HG02885 (cell line): ENCODE data around the gene PPP1R2C.

Experiments
- ATAC-seq: cut with Tn5 transposase; IDR thresholded peaks from one replicate; pipeline ENCODE4 v1.9.1; 2021; ENCODE audit warnings: mild to moderate bottlenecking; ENCODE audit not compliant: unreplicated experiment, poor library complexity

The PPP1R2C gene

DNA sequence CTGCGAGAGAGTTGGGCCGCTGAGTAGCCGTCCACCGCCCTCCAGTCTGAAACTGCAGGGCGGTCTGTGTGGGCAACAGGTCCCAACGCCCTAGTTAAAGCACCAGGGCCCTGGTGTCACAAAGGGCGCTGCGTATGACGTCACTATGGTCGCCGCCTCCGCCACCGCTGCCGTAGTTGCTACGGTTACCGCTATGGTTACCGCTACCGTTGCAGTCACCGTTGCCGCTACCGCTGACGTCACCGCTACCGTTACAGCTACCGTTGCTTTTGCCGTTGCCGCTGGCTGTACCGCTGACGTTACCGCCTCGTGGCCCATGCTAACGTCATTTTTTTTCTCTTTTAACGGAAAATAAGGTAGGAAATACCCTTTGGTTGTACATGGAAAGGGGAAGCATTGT is at the start of gene PPP1R2C:
TSS of gene PPP1R2C (minus strand) at position 68 of the 400 bp plus-strand sequence. CDS start 84 bp downstream, outside the sequence.
- no peak for ATAC-seq

DNA sequence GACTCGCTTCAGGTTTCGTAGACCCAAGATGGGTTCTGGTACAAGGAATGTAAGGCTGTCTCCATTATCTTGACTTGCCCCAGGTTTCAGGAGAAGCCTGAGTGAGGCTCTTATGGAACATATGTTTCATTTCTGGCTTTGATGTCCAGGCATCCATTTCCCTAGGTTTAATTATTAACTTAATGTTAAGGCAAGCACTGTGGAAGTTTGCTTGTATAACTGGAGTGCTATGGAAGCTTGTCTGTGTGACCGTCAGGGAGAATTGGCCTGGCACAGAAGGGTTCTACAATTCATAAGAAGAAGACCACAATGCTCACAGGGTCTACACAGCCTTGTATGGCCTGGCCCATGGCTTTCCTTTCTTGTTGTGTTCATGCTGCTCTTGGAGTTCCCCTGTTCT is 47.2 kb upstream of the PPP1R2C start:
- no peak for ATAC-seq

DNA sequence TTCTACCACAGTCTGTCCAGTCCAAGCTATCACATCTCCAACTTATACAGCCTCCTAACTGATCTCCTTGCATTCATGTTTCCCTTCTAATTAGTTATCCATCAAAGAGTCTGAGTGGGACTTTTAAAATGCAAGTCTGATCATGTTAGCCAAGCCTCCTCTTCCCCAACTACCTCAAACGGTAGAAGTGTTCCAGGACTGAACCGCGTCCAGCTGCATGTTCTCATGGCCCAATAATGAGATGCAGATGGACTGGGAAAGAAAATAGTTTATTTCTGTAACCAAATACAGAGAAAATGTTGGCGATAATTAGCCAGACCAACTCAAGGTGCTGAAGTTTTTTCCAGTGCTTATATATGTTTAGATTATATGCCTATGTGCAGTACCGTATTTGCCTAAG is 46.6 kb upstream of the PPP1R2C start:
- no peak for ATAC-seq

DNA sequence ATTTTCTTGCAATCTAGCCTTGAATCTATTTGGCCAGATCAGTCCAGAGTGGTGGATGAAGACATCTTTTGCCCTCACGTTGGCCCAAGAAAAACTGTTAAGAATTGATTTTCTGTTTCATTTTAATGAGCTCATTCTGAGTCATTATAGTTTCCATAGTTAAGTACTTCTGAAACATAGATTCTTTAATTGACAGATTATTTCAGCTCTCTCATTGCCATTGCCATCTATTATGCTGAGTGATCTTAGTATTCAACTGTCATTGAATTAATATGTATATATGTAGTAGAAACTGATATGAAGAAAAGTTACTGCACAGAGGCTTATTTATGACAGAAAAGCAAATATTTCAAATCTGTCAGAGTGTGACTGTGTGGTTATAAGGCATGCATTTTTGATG is 45.5 kb upstream of the PPP1R2C start:
- no peak for ATAC-seq

DNA sequence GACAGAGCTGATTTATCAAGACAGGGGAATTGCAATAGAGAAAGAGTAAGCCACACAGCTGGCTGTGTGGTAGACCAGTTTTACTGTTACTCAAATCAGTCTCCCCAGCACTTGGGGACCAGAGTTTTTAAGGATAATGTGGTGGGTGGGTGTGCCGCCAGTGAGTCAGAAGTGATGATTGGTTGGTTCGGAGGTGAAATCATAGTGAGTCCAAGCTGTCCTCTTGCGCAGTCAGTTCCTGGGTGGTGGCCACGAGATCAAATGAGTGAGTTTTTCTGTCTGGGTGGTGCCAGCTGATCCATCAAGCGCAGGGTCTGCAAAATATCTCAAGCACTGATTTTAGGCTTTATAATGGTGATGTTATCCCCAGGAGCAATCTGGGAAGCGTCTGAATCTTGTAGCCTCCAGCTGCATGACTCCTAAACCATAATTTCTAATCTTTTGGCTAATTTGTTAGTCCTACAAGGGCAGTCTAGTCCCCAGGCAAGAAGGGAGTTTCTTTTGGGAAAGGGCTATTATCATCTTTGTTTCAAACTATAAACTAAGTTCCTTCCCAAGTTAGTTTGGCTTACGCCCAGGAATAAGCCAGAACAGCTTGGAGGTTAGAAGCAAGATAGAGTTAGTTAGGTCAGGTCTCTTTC is 44.0 kb upstream of the PPP1R2C start:
- no peak for ATAC-seq

DNA sequence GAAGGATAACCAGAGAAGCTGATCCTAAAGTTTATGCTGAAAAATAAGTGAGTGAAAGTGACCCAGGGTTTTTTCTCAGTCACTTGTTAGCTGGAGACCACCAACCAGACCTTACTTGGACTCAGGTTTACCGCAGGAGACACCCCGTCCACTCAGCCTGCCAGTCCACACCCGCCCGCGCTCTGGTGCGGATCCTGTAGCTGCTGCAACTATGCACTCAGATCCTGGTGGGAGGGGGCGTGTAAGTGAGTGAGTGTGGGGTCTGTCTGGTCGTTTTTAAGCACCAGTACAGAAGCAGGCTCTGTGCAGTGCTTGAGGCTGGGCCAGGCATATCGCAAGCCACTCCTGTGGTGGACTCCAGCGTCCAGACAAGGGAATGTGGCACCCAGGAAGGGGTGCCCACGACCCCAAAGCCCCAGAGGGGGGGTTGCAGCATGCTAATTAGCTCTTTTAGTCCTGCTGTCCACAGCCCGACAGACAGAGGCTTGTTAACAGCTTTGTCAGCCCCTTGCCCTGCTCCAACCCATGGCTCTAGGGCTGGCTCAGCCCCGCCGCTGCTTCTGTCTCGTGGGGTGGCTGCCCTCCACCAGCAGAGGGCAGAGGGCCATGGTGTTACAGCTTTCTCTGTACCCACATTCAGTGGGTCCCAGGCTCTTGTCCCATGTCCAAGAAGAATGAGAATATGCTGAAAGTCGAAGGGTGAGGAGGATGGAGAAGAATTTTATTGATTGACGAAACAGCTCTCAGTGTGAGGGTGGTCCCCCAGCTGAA is 40.4 kb upstream of the PPP1R2C start:
- no peak for ATAC-seq

DNA sequence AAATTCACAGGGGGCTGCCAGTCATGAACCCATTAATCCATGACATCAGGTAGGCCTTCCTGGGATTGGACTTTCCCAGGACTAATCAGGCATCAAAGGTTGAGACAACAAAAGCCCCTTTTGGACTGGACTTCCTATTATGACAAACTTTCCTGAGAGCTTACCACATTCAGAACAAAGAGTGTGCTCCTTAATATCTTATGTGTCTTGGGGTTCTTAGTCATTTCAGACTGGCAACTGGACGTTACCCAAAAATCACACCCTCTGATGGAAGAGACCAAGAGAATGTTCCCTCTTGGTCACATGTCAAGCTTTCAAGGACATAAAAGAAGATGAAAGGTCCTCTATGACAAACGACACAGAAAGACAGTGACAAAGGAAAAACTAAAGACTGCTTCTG is 31.6 kb upstream of the PPP1R2C start:
- ATAC-seq, result no peak

DNA sequence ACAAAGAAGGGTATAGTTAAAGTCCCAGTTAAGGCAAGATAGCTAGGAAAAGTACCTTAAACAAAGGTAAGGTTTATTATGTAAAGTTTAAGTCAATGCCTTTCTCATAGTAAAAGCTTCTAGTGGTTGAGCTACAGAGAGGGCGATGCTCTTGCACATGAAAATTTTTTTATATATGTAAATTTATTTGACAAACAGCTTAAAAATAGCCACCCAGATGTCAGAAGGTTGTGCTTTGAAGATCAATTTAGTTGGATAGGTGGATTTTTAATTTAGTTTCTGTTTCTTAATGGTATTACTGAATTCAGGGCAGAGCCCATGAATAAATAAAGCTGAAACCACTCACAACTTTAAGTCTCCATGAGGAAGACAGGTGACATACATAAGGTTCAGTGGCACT is 29.4 kb upstream of the PPP1R2C start:
- no peak for ATAC-seq

DNA sequence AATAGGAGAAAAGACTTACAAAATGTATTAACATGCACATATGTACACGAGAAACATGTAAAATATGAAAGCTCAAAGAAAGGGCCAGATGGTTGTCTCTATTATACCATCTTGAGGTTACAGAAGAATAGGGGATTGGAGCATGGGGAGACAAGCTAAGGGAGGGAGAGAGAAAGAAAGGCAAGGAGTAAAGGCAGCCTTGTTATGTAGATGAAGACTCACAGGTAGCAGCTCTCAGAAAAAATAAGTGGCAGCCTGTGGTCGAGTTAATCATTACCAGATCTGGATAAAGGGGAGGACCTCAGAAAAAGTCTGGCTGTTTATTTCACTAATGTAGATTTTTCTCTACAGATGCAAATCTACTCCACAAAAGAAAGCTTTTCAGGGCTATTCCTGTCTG is 26.6 kb upstream of the PPP1R2C start:
- ATAC-seq, result no peak

DNA sequence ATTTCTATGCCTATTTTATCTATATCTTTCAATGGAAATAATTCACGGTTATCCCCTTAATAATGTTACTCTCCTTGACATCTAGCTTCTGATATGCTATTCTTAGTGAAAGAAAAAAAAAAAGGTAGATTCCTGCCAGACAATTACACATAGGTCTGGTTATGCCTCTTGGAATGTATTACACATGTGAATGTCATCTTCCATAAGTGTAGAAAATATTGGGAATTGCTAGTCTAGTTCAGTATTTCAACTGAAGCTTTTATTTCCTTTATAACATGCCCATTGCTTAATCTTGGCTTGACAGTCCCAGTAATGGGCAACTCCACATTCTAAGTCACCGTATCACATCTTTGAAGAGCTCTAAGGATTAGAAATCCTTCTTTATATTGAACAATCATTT is 25.4 kb upstream of the PPP1R2C start:
- no peak for ATAC-seq

DNA sequence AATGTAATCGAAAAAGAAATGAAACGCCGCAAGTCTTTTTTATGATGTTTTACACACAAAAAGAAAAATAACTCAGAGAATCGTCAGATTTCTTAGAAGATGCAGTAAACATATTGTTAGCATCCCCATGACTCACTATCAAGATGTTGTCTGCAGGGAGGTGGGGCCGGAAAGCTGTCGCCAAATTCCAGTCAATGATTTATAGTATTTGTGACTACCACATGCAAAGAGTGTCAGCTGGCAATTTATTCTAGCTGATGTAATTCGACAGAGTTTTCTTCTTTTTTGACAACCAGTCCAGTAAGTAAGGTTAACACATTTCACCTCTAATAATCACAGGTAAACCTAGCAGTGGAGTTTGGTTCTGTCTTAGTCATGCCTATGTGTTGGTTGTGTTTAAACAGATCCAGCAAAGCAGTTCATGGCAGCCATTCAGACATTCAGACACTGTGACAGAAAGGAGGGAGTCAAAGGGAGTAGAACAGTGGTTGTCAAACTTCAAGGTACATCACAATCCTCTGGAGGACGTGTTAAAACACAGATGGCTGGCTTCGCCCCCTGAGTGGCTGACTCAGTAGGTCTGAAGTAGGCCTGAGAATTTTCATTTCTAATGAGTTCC is 19.8 kb upstream of the PPP1R2C start:
- no peak for ATAC-seq

DNA sequence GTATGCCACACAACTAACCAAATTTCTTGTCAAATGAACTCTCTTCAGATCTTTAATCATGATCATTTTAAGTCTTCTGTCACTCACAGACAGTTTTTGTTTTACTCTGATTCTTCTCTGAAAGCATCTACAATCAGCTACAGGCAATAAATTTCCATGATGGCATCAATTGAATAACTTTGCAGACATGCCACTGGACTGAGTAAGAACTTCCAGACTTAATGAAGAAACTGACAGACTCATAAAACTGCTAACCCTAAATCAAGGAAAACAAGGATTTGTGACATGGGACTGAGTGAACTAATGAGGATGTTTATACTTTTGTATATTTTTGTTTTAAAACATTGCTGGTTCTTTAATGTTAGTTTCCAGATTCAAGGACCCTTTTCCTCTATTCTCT is 5.5 kb upstream of the PPP1R2C start:
- no peak for ATAC-seq

DNA sequence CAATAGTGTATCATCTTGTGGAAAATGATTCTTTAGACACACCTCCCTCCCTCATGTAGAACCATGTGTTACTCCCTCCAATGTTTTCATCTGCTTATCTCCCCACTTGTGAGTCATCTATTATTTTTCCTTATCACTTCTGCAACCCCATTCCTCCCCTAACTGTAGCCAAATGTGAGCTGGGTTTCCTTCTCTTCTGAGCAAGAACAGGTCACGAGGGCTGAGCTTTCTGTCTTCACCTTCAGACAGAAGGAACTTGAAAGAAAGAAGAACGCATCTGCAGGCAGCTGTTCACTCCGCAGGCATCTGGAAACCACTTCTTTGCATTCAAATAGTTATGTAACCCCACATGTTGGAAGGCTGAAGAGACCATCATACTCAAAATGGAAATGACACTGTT is 1.8 kb downstream of the PPP1R2C start:
- peak; percentile 81 for ATAC-seq

DNA sequence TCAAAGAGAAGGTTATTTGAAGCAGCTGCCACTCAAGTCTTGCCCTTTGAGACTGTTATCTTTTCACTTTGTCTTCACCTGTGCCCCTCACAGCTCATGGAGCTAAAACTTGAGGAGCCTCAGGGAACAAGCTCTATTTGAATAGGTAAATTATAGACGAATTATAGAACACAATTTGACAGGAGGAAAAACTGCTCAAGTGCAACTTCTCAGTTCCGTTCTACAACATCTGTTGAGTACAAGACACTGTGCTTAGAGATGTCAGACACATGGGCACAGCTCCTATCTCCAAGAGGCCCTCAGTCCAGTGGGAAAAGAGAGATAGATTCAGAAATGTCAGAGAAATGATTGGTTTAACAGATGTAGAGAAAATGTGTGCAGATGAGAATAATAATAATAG is 5.1 kb downstream of the PPP1R2C start:
- ATAC-seq, result peak; percentile 46

DNA sequence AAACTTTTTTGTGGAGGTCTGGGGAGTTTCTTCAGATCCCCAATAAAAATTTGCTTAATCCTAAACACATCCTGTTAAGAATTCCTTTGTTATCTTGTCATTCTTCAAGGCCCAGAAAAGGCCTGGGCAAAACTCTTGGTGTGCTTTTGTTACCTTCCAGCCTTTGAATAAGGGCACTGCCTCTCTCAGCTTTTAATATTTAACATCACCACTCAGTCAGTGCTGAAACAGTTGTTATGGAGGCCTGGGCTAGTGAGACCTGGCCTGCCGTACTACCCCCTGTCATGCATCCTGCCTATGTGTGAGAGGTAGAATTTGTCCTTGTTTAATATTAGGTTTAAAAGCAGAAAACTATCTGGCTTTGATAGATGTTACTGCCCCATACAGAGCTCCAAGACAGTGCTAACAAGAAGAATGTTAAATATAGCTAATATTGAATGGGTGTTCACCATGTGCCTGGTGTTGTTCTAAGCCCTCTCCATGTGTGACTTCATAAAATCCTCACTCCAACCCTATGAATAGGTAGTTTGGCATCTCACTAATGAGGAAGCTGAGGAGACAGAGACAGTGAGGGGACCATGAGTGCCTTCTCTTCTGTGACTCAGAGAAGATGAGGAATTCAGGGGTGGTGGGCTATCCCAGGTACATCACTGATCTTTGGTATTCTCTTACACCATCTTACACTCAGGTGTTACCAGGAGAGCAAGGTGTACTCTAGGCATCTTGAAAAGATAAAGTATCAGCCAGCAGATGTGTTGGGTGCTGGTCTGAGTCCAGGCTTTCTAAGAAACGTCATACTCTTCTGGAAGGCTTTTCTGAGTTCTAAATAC is 6.2 kb downstream of the PPP1R2C start:
- no peak for ATAC-seq

DNA sequence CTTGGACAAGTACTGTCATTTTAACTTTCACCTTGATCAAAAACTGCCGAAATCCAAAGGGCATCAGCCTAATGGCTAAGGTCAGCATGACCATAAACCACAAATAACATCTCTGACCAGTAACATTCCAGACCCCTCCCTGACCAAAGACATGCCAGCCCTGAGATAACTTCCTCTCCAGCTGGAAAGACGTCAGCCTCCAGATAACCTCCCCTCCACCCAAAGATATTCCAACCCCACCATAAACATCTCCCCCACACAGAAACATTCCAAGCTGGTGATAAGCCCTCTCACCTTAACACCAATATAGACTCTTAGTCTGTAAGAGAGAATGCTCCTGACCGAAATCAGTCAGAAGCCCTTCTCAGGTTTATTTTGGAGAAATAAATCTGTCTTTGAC is 7.4 kb downstream of the PPP1R2C start:
- no peak for ATAC-seq

DNA sequence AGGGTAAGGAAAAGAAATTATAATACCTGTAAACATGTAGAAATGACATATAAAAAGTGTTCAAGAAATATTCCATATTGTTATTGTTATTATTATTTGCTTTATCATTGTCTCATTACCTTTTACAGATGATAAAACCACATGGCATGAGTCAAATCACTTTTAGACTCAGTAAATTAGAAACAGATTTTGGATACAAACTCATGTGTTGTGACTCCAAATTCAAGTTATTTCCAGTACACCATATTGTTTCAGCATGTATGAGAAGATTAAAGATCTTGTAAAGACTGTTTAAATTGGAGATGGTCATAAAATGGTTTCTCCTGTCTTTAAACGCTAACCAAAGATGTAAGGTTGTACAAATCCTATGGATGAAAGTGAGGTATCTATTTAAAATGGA is 18.1 kb downstream of the PPP1R2C start:
- no peak for ATAC-seq

DNA sequence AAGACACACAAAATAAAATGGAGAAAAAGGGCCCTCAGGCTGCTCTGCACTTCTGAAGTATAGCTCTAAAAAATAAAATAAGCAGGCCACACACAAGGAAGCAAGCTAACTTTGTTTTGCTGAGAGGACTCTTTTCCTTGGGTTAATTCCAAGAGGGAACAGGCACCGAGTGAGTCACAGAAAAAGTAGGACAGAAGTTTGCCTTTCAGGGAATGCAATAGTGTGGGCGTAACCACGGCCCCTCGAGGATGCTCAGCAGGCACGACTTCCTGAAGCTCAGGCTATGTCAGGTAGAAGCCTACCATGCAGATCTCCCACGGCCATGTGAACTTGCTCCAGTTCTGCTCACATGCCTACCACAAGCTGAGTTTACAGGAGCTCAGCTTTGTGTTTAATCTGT is 22.1 kb downstream of the PPP1R2C start:
- ATAC-seq, result no peak

DNA sequence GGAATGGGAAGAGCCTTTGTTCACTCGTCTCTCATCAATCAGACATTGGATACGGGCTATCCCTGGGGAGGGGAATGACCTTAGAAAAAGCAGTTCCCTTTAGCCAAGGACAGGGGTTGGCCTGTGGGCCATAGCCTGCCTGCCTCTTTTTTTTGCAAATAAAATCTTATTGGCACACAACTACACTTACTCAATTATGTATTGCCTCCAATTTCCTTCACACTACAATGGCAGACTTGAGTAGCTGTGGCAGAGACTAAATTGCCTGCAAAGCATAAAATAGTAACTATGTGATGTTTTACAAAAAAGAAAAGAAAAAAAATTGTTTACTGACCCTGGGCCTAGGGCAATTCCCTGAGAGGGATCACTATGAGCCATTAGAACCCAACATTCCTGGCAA is 23.4 kb downstream of the PPP1R2C start:
- no peak for ATAC-seq

DNA sequence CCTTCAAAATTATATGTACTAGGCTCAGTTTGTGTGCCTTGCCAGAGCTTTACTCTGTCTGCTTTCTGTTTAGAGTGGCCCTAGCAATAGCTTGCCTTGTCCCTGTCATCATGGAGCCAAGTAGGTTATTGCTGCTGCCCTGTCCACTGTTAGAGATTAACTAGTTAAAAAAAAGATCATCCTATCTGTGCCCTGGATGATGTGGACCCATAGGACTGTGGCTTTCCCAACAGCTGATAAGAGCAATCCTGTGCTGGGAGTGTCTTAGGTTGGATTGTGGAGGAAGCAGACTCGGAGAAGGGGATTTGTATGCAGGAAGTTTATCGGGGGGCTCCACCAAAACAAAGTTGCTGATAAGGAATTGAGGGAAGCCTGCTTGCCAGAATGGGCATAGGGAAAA is 23.8 kb downstream of the PPP1R2C start:
- ATAC-seq, result no peak

DNA sequence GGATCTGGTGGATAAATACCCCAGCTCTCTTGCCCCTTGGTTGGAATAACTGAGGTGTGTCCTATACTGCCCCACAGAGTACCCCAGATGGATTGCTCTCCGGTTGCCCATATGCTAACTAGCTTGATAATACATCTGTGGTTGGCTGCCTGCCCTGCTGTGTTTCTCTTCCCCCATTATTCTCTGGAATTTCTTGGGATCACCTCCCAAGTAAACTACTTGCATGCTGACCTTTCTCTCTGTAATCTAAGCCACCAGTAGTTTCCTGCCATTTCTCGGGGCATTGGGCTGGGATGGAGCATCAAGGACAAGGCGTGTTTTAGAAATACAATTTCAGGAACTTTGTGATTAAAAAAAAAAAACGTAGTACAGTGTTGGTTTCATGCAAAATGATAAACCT is 25.2 kb downstream of the PPP1R2C start:
- ATAC-seq, result no peak
